GM19043 (cell line): ENCODE data around the gene TDRD6.

Source experiments
- ATAC-seq: cut with Tn5 transposase; IDR thresholded peaks from one replicate; pipeline ENCODE4 v1.9.1; 2021; ENCODE audit warnings: low read depth; ENCODE audit not compliant: unreplicated experiment

The TDRD6 gene

DNA sequence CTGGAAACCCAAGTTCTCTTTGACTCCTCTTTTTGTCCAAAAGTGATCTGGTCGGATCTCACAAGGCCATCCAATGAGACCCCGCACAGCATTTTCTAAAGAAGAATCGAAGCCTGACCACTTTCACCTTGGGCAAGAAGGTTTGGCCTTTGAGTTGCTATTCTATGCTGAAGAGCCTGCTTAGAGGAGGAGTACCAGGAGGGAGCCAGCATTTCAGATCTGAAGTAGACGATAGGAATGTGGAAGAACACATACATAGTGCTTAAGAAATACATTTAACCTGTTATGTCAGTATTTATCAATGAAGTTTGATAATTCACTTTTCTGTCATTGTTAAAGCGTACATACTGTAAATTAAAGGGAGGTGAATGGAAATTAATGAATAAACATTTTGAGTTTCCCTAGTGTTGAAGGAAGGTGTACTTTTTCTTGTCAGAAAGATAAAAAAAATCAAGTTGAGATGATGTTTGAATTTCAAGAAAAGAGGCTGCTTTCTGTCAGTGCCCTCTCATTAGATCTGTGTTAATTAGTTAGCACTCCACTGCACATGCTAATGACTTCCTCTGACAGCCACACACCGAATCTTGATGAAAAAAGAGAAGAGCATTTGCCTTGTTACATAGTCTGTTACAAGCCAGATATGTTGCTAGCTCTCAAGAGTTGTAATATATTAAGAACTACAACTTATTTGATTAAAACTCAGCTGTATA lies 10.9 kb upstream of the TDRD6 start:
- ATAC-seq: no peak

DNA sequence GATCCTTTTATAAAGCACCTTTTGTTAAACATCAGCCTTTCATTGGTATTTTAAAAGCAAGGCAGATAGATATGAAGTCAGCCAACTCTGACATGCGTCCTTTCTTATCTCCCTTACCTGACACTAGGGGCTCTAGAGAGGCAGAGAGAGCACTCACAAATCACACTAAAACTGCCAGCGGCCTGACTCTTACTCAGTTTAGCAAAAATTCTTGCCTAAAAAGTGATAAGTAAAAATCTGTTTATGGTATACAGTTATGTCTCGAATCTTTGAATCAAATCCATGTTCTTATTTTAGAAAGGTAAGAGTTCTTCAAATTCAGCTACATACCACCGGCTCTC lies 10.4 kb upstream of the TDRD6 start:
- ATAC-seq: no peak

DNA sequence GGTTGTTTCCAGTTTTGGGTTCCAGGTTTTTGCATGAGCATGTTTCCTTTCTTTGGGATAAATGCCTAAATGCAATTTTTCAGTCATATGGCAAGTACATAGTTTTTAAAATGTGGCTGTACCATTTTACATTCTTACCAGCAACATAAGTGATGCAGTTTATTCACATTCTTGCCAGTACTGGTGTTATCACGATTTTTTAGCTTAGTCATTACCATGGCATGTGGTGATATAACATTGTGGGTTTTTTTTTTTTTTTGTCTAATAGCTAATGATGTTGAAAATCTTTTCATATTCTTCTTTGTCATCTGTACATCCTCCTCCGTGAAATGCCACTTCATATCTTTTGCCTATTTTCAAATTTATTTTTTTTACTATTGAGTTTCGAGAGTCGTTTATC lies 2.9 kb upstream of the TDRD6 start:
- ATAC-seq: no peak

- no peak for ATAC-seq
Observed at GRCh38 chr6:46688117-46688965, 656 bp downstream of the TDRD6 start.

DNA sequence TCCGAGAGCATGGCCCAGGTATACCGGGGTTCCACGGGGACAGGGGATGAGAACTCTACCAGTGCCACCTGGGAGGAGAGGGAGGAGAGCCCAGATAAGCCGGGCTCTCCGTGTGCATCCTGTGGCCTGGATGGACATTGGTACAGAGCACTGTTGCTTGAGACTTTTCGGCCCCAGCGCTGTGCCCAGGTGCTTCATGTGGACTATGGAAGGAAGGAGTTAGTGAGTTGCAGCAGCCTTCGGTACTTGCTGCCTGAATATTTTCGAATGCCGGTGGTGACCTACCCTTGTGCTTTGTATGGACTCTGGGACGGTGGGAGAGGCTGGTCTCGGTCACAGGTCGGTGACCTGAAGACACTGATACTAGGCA lies 1.3 kb downstream of the TDRD6 start:
- no peak for ATAC-seq

- no peak for ATAC-seq
Observed at GRCh38 chr6:46689657-46690056, 2.0 kb downstream of the TDRD6 start.

- ATAC-seq: no peak
Observed at GRCh38 chr6:46690141-46690755, 2.6 kb downstream of the TDRD6 start.

- ATAC-seq: no peak
Observed at GRCh38 chr6:46690911-46691451, 3.3 kb downstream of the TDRD6 start.

DNA sequence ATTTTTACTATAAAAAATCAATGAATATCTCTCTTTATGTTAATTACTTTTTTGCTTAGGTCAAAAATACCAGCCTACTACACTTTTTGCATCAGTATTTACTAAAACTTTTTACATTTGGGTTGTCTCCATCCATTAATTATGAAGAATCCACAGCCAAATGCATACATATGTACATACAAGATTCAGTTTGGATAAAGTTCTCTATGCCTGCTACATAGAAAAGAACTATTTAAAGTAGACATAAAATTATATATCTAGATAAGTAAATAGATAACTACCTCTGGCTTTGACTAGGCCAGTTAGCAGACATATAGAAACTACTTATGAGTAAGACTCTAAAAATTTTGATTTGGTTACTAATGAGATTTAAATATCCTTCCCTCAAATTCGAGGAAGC lies 12.3 kb downstream of the TDRD6 start:
- no peak for ATAC-seq

- ATAC-seq: no peak
Observed at GRCh38 chr6:46704562-46704961, 16.9 kb downstream of the TDRD6 start.

DNA sequence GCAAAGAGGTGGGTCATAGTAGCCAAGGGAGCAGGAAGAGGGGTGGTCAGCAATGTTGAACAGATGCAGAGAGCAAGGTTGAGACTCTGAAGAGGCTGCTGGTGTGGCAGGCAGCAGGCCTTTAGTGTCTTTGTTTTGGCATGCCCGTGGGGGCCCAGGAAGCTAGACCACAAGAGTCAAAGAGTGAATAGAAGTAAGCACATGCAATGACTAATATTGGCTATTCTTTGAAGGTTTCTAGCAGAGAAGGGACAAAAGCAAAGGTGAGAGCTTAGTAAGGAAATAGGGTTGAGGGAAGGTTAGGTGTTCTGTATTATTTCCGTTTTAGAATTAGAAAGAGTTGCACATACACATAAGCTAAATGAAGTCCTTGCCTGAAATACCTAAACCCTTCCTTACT lies 18.8 kb downstream of the TDRD6 start:
- ATAC-seq: no peak

DNA sequence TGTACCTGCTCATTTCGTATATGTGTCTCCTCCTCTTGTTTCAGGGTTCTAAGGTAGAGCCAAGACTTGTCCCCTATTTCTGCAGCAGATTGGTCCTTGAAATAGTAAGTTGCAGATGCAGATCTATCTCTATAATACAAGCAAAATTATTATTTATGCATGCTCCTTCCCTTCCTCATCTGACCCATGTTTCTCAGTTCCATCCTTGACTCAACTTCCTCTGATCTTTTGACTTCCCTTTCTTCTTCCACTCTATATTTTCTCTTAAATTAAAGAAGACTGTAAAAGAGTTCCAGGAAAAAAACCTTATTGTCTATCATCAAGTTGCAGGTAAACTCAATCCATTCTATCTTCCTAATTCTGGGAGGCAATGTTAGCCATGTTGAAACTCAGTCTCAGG lies 23.8 kb downstream of the TDRD6 start:
- ATAC-seq: no peak

DNA sequence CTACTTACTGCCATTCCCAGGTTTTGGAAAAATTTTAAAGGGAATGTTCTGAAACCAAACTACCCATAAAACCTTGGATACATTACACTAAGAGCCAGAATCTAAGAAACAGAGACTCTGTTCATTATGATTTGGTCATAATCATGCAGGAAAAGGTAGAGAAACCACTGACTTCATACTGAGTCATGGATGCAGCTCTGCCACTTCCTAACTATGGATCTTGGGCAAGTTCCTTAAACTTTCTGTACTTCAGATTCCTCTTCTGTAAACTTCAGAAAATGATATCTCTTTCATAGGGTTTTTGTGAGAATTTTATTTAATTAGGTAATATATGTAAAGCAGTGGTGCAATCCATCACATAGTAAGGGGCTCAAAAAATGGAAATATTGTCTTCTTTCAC lies 27.5 kb downstream of the TDRD6 start:
- no peak for ATAC-seq

- ATAC-seq: no peak
Observed at GRCh38 chr6:46719099-46719498, 31.4 kb downstream of the TDRD6 start.

DNA sequence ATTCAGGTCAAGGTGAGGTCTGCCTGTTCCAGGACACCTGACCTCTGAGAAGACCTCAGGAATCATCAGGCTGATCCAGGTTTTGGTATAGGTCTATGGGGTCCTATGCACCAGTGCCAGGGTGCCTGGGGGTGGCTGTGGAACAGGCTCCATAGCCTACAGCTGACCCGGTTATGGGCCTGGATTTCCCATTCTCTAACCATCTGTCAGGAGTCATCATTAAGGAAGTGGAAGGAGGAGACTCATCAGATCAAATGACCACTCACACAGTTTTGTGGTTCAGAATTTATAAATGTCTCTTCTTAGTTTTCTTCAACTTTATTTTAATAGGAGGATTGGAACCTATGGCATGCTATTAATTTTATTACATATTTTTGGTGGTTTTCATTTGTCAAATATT lies 32.7 kb downstream of the TDRD6 start:
- ATAC-seq: no peak

DNA sequence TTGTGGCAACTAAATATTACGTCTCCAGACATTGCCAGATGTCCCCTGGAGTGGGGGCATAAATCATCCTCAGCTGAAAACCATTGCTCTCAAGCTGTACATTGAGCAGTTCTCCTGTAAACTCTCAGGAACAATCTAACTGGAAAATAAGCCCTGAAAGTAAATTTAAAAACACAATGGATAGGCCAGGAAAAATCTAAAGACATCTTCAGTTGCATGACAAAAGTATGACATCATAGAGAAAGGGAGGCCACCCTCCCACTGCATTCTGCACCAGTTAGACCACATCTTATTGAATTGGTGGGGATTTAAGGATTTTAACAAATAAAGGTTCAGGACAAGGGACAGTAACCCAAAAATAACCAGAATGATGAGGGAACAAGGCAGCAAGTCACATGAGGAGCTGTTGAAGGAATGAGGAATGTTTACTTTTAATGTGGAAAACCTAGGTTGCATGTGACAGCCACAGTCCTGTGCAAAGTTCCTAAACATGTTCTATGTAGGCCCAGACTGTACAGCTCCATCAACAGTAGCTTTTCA lies 42.2 kb downstream of the TDRD6 start:
- ATAC-seq: no peak

GRCh38 chr6:46730921-46731461 lies 43.3 kb downstream of the TDRD6 start:
- ATAC-seq: no peak

DNA sequence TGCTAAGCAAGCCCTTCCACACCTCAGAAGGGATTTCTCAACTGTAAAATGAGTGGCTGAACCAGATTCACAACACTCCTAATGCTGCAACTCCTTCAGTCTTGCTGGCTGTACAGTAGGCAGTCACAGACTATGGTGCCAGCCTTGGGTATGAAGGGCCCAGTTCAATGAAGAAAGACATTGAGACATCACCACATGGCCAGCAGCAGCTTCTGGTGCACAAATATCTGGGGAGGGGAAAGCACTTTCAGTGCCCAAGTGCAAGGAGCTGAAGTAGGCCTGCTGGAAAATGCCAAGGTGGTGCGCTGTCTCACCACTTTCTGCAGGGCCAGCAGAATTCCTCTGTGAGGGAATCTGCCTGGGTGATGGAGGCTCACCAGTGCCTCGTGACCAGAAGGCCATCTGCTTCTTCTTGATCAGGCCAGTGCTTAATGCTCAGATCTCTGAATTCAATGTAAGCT lies 45.7 kb downstream of the TDRD6 start:
- ATAC-seq: no peak

- ATAC-seq: no peak
Observed at GRCh38 chr6:46734867-46735719, 47.4 kb downstream of the TDRD6 start, which contains the start of gene PLA2G7. Gene PLA2G7 (minus strand): TSS chr6:46735375. CDS start chr6:46722891, 12,484 bp downstream.

GRCh38 chr6:46735720-46736031 lies 48.0 kb downstream of the TDRD6 start:
- ATAC-seq: no peak
